Measurements from ENCODE around the gene WNT3. TPM values are rescaled to one million over a fixed set of nuclear protein-coding genes. Genes with fewer than 3 reads are reported as not detected.

Gene WNT3
- 0.83 and 1.2 TPM in 2 replicates for total RNA-seq

GRCh38 chr17:46818316-46818928, at the start of gene WNT3:
Gene WNT3, minus strand, starts transcription at chr17:46818692. Its CDS starts 95 bp downstream, at chr17:46818597.

GRCh38 chr17:46851029-46851741, 32.7 kb upstream of the WNT3 start, which contains the start of gene WNT9B:
Gene WNT9B, plus strand, starts transcription at chr17:46851583. Its CDS starts 56 bp downstream, at chr17:46851639.

Other genes with a start within 250 kb of the WNT3 start
- 6.0 and 7.6 TPM in 2 replicates for gene ARL17A, start 239.0 kb downstream of the WNT3 start, total RNA-seq
- 53.4 and 68.0 TPM in 2 replicates for gene NSF, start 228.0 kb downstream of the WNT3 start, total RNA-seq
- 0.44 TPM in 1 of 2 replicates, not detected in the other for gene WNT9B, start 32.9 kb upstream of the WNT3 start, total RNA-seq
- gene GOSR2, start 104.5 kb upstream of the WNT3 start, total RNA-seq = 45.8 and 57.1 TPM in 2 replicates
- gene RPRML, start 160.6 kb upstream of the WNT3 start, total RNA-seq = not detected in 2 replicates

Data from smooth muscle cell of trachea (primary cell).